ENCODE data around the gene MLPH. TPM values are rescaled to one million over a fixed set of nuclear protein-coding genes. Genes with fewer than 3 reads are reported as not detected.

MLPH gene
- total and polyA plus RNA-seq, 9 of the 15 experiments (the other 6 are each of a cell fraction or from before 2014, with no cell fraction given) = 0.22 TPM; not detected in 8

- TF ChIP-seq REST (IDR thresholded peaks at IDR 0.05; ENCODE audit: borderline replicate concordance) (no peak), REST (CRISPR knock-in tag; IDR thresholded peaks at IDR 0.05; ENCODE audit: low read depth) (no peak), C11orf30 (IDR thresholded peaks at IDR 0.05; ENCODE audit: low read depth) (peak; percentile 77), ZNF316 (IDR thresholded peaks at IDR 0.05) (peak; percentile 83), SPI1 (IDR thresholded peaks at IDR 0.05; ENCODE audit: borderline replicate concordance, low read depth, low read length) (0 out of 2 replicates have a peak, but pooled peaks have one; percentile 12), MAFK (IDR thresholded peaks at IDR 0.05; ENCODE audit: low read length) (peak; percentile 83), SAFB2 (IDR thresholded peaks at IDR 0.05; ENCODE audit: borderline replicate concordance, low read depth, low read length, severe bottlenecking) (no peak)
Measured at GRCh38 chr2:237529452-237530402, 42.7 kb downstream of the MLPH start (continued).

Data from K562 (cell line).